Stimulated activated CD4-positive, alpha-beta T cell treated with anti-CD3 and anti-CD28 coated beads, Interleukin-12 subunit alpha, Interleukin-12 subunit beta, amount 100 ng/mL, for 48 hours (primary cell): ENCODE results near the gene PLCE1.
"Not testable (repeated sequence)": the region's sequence is repeated elsewhere in the genome, so short reads cannot be mapped to it uniquely, and the experiment has no call there.

ENCODE experiments used
- DNase-seq, 3 donors: peaks; one replicate each; pipeline ENCODE4 v3.0.0-alpha.2; 2020; ENCODE audit warnings: low read depth in 2 of 3, low spot score in 1 of 3

The PLCE1 gene

GRCh38 chr10:93993782-93994437, at the start of gene PLCE1:
Gene PLCE1, plus strand, starts transcription at chr10:93993931. Its CDS starts 37,116 bp downstream, at chr10:94031047.
- DNase-seq = no peak

- DNase-seq = no peak
Observed at GRCh38 chr10:93945819-93946218, 47.9 kb upstream of the PLCE1 start.

DNA sequence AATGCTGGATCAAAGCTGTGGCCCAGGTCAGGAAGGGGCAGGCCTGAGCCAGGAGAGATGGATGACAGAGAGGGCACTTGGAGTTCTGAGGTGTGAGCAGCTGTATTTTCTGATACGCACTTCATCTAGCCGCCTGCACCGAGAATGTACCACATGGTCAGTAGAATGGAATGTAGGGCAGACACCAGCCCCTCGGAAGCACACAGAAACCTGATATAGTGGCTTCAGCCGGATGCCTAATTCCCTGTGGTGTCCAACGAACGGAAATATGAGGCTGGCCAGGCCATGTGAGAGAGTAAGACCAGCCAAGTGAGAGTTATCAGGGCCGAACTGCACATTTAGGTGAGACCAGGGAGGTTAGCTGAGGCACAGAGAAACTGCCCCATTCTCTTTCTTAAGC, 46.7 kb upstream of the PLCE1 start:
- DNase-seq = no peak

DNA sequence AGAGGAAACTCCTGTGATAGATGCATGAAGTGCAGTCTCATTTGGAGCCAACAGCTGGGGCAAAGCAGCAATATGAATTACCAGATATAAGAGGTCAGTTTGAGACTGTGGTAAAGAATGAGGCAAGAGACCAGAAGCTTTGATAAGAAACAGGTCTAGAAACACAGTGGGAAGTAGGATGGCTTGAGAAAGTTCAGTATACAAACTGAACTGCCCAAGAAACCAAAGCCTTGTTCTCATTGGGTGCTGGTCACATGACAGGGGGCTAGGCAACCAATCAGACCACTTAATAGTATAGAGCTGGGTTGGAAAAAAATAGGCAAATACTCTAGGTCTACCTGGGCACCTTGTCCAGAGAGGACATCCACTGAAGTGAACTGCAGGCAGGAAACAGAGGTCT, 46.2 kb upstream of the PLCE1 start:
- no peak for DNase-seq

DNA sequence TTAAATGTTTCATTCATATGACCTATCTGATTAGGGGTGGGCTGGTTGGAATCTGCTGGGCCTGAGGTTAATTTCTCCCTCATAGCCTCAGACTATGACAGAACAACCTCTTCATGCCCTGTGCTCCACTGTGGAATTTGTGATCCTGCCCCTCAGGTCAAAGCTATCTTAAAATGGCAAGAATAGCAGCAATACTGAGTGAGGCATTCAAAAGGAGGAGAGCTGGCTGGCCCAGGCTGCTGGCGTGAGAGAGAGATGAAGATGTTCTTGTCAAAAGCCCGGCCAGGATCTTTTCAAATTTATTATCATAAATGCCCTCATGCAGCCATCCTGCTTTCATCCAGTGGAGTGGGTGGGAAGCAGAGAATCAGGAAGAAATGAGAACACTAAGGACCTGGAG, 41.8 kb upstream of the PLCE1 start:
- no peak for DNase-seq

DNA sequence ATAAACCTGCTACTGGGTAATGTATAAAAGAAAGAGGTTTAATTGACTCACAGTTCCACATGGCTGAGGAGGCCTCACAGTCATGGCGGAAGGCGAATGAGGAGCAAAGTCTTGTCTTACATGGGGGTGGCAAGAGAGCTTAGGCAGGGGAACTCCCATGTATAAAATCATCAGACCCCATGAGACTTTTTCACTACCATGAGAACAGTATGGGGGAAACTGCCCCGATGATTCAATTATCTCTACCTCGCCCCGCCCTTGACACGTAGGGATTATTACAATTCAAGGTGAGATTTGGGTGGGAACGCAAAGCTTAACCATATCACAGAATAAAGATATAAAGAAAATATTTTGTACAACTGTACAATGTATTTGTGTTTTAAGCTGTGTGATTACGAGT, 39.4 kb upstream of the PLCE1 start:
- no peak for DNase-seq

DNA sequence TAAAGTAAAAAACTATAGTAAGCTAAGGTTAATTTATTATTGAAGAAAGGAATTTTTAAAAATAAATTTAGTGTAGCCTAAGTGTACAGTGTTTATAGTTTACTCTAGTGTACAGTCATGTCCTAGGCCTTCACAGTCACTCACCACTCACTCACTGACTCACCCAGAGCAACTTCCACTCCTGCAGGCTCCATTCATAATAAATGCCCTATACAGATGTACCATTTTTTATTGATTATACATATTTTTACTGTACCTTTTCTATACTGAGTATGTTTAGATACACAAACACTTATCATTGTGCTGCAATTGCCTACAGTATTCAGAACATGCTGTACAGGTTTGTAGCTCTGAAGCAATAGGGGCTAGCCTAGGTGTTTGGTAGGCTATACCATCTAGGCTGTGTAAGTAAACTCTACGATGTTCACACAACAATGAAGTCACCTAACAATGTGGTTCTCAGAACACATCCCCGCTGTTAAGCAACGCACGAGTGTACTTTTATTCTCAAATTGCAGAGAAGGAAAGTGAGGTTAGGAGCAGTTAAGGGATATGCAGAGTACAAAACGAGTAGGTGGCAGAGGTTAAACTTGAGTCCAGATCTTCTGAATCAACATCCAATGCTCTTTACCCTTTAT, 38.9 kb upstream of the PLCE1 start:
- DNase-seq = no peak

DNA sequence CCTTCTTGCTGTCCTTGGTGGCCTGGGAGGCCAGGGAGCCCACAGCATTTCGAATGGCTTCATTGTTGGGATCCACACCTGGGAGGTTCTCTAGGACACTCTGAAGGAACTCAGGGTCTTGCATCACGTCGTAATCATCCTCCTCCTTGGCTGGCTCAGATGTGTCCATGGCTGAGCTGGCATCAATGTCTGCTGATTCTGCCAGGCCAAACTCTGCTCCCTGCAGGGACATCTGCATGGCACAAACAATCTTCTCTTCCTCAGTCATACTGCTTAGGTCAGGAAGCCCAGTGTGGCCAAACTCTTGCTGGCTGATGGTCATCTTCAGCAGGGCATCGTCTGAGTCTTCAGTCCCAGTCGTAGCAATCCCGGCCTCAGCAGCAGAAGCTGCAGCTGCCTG, 34.9 kb upstream of the PLCE1 start:
- no peak for DNase-seq

DNA sequence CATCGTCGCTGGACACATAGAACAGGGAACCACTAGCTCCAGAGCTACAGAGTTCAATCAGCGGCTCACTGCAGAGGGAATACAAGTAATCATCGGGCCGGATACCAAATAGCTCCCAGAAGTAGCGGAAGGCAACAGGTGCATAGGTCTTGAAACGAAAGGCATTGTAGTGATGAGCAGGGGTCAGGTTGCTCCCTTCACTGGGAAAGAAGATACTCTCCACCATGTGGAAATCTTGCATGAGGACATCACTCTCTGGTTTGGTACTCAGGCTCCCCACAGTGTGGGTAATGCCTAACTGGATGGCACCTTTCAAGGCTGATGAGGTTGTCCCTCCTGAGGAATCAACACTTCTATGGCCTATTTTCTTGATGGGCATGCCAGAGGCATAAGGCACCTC, 32.7 kb upstream of the PLCE1 start:
- not testable (repeated sequence) for DNase-seq

GRCh38 chr10:93962973-93963372, 30.8 kb upstream of the PLCE1 start:
- DNase-seq = no peak

- no peak for DNase-seq
Observed at GRCh38 chr10:93963434-93963833, 30.3 kb upstream of the PLCE1 start.

- DNase-seq = no peak
Observed at GRCh38 chr10:93965911-93966310, 27.8 kb upstream of the PLCE1 start.

GRCh38 chr10:93967756-93968155, 26.0 kb upstream of the PLCE1 start:
- no peak for DNase-seq

- no peak for DNase-seq
Observed at GRCh38 chr10:93968540-93968945, 25.2 kb upstream of the PLCE1 start.

- not testable (repeated sequence) for DNase-seq
Observed at GRCh38 chr10:93970433-93971010, 23.2 kb upstream of the PLCE1 start.

DNA sequence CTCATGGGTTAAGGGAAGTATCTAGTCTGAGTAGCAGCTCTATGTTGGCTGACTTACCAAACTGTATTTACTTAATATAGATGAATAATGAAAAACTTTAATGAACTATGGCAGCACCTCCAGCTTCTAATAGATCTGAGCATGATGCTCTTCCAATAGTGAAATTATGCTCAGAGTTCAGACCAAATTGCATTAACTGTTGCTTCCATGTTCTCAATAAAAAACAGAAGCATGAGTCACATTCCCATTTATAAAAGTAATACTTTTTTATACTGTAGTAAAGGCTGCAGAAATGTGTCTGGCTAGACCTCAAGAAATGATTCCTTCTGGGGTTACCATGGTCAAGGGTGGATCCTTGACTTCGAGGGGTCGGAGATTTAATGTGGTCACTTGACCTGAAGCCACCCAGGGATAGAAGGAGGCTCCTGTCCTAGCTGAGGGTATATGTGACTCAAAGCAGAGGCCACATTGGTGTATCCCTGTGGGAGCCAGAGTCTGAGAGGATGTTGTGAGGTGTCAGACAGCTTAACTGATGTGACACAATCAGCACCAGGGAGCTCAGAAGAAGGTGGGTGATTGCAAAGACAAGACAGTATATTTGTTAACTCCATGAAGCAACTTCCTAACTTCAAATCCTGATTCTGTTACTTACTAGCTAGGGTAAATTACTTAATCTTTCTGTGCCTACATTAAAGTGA, 19.8 kb upstream of the PLCE1 start:
- no peak for DNase-seq

GRCh38 chr10:93977442-93977841, 16.3 kb upstream of the PLCE1 start:
- DNase-seq = no peak

DNA sequence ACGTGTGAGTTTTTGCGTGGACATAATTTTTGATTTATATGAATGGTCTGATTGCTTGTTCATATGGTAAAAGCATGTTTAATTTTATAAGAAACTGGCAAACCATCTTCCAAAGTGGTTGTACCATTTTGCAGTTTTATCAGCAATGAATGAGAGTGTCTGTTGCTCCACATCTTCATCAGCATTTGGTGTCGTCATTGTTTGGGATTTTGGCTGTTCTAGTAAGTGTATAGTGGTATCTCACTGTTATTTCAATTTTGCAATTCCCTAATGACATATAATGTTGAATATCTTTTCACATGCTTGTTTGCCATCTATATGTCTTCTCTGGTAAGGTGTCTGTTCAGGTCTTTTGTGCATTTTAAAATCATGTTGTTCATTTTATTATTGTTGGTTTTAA, 13.2 kb upstream of the PLCE1 start:
- no peak for DNase-seq

- no peak for DNase-seq
Observed at GRCh38 chr10:93991114-93991513, 2.6 kb upstream of the PLCE1 start.

GRCh38 chr10:93991596-93992284, 2.0 kb upstream of the PLCE1 start:
- no peak for DNase-seq

DNA sequence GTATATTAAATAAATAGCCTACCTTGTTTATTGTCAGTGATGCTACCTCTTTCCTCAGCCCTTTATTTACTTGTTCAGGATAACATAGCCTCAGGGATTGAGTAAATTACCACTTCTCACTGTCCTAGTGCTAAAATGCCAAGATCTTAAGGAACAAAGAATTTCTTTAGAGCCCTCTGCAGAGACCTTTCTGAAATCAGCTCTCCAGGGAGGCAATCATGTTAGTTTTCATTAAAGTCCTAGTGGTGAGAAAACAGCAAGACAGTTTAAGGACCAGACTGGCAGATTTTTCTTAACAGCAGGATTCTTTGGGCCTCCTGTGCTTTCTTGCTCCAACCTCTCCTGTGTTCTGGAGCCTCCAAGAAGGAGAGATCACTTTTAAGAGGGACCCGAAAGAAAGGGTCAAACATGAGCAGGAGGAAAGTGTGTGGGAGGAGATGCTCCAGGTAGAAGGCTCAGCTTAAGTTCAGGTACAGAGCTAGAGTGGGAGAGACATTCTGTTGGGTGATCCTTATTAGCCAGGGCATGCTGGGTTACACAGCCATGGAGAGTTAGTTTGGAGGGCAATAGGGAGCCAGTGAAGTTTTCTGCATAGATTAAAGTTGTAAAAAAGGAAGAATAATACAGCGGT, 1.2 kb upstream of the PLCE1 start:
- DNase-seq = no peak
